Measurements from ENCODE around the gene TGFA. TPM values are rescaled to one million over a fixed set of nuclear protein-coding genes. Genes with fewer than 3 reads are reported as not detected.

TGFA gene
- 5.1 to 6.6 TPM (median 5.9 TPM) in 5 replicates for total RNA-seq (2022; extraction: Qiagen RNA extraction; ENCODE audit: low read depth)

DNA sequence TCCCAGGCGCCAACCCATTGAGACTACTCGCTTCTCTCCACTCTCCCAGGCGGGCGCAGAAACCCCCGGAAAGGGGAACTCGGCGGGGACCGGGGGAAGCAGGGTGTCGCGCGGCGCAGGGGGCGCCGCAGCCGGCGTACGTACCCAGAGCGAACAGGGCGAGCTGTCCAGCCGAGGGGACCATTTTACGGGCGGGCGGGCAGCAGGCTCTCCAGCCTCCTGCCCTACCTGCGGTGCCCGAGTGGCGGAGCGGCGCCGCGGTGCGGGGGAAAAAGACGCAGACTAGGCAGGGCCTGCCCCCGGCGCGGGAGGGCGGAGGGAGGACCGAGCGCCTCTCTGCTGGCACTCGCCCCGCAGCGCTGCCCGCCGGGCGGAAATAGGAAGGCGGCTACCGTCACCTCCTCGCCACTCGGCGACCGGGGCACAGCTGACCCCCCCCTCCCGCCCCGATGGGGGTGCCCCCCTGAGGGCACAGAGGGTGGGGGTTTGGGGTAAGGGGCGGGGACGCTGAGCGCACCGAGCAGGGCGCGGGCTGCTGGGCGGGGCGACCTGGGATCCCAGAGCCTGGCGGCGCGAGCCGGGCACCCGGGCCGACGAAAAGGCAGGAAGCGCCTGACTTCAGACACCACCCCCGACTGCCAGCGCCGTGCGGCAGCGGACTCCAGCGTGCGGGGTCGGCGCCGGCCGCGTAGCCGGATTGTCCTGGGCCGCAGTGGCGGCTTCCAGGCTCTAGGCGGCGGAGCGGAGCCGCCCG, at the start of gene TGFA:
TGFA (minus strand) TSS at position 243 of the 754 bp plus-strand sequence; CDS start at position 184, 59 bp downstream.

Other genes starting within 250 kb of the TGFA start
- gene ADD2, start 214.4 kb upstream of the TGFA start, total RNA-seq (2022; extraction: Qiagen RNA extraction; ENCODE audit: low read depth): 21.3 to 31.7 TPM (median 25.0 TPM) in 5 replicates
- not detected in 5 replicates for gene FIGLA, start 236.8 kb upstream of the TGFA start, total RNA-seq (2022; extraction: Qiagen RNA extraction; ENCODE audit: low read depth)

Data from A549 treated with ZK216348 at 1 μM for 4 hours (cell line).